Lung (tissue), 12 donors: Measurements from ENCODE around the gene COLEC12. TPM values are rescaled to one million over a fixed set of nuclear protein-coding genes. Genes with fewer than 3 reads are reported as not detected.

Experiments used
- ATAC-seq: fragments of 200-7000 bp; cut with Tn5 transposase; one replicate; pipeline ENCODE4 v1.9.1; 2020; ENCODE audit warnings: moderate number of reproducible peaks; ENCODE audit not compliant: insufficient read depth, low FRiP score
- DNase-seq, 3 donors: peaks; one replicate each; pipeline ENCODE4 v3.0.0-alpha.2; 2013 to 2017
- H3K27ac ChIP-seq, 2 donors: one replicate each; pipeline ENCODE4 v1.5.1; 2013; ENCODE audit warnings: mild to moderate bottlenecking in 2 of 2, moderate library complexity in 2 of 2, control low read depth in 1 of 2, inconsistent platforms in 1 of 2, low read depth in 1 of 2, low read length in 1 of 2
- H3K27me3 ChIP-seq, 3 donors: one replicate each; pipeline ENCODE4 v1.5.1; 2013; ENCODE audit warnings: low read length in 2 of 3; ENCODE audit not compliant: control insufficient read depth in 3 of 3, insufficient read depth in 3 of 3
- H3K36me3 ChIP-seq, 4 donors: one replicate each; pipeline ENCODE4 v1.5.1; 2013; ENCODE audit warnings: low read length in 4 of 4, mild to moderate bottlenecking in 1 of 4, moderate library complexity in 1 of 4; ENCODE audit not compliant: control insufficient read depth in 4 of 4, insufficient read depth in 4 of 4
- H3K4me1 ChIP-seq, 5 donors: one replicate each; pipeline ENCODE4 v1.5.1; 2013; ENCODE audit warnings: low read length in 5 of 5, mild to moderate bottlenecking in 2 of 5, moderate library complexity in 1 of 5; ENCODE audit not compliant: control insufficient read depth in 5 of 5, insufficient read depth in 5 of 5
- H3K4me3 ChIP-seq: one replicate; pipeline ENCODE4 v1.5.1; 2013; ENCODE audit warnings: mild to moderate bottlenecking, control low read depth, moderate library complexity
- H3K9ac ChIP-seq, 2 donors: one replicate each; pipeline ENCODE4 v1.5.1; 2013; ENCODE audit warnings: low read length in 2 of 2, control low read depth in 1 of 2; ENCODE audit not compliant: insufficient read depth in 1 of 2
- H3K9me3 ChIP-seq, 4 donors: one replicate each; pipeline ENCODE4 v1.5.1; 2013; ENCODE audit warnings: low read length in 3 of 4, mild to moderate bottlenecking in 1 of 4, moderate library complexity in 1 of 4; ENCODE audit not compliant: control insufficient read depth in 4 of 4, insufficient read depth in 3 of 4
- WGBS, 2 donors: extraction: QIAGEN DNeasy Blood & Tissue Kit; methylation state at CpG; one replicate each; pipeline ENCODE4 v1.1.7; 2013; 5-methylcytosine and 5-hydroxymethylcytosine counted together
- polyA plus RNA-seq, 2 donors: library from polyadenylated mRNA; stranded (reverse); fragments of 200-250 nt; gene quantifications; one replicate each; pipeline ENCODE4 v1.2.1, GENCODE V29; 2013
- total RNA-seq, 2 donors: library from RNA; depleted of rRNA in 1 of 2; stranded (reverse); fragments of >200 nt in 1 of 2; gene quantifications; one replicate each; pipeline ENCODE4 v1.2.1, GENCODE V29; 2014 to 2021
- TF ChIP-seq, protein P1 (sequence below): IDR thresholded peaks from 2 replicates; pipeline ENCODE4 v1.5.1; 2012; ENCODE audit warnings: mild to moderate bottlenecking; ENCODE audit errors: control extremely low read depth, extremely low read depth
- donor health status: control.
- donor health status: control.
- donor health status: Bipolar disorder and iron deficiency.
- donor health status: healthy.
- donor health status: DM: yes; HTN: yes; CAD: no.

Gene COLEC12
- total and polyA plus RNA-seq, 4 donors: 10.3 to 108 (median 28.1) TPM

DNA sequence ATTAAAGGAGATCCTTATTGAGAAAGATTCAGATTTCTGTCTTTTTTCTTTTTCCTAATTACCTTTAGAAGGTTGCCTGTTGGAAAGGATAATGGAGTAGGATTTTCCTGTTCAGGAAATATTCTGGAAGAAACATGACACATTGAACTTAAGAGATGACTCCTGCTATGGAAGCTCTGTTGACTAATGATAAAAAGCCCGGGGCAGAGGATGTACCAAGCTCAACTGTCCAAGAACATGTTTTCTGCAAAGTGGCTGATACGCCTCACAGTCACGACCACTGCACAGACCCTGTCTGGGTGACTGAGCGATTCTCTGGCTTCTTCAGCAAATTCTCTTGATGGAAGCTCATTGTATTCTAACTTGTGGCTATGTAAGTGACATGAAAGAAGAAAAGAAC lies 146.5 kb downstream of the COLEC12 start:
- no peak for ATAC-seq

DNA sequence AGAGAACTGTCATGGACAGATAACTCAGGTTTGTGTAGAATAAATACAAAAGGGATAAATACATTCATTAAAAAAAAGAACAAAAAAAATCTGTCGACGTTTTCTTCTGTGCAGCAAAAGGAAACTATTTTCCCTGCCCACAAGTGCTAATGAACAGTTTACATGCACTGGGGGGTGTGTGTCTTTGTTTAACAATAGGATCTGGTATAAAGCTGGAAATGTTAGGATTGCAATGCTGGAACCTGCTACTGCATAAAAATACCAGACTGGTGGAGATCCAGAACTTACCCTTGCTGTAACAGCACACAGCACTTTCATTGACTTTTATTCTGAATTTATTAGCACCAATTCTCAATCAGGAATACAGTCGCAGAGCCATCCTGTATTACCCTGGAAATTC lies 148.1 kb downstream of the COLEC12 start:
- WGBS, 2 donors: 55 to 57% methylated on average over 3 of the region's 3 CpGs
- H3K4me1 ChIP-seq: peaks cover 0 to 44% (median 4%) of the 10 kb centered on the region in 5 donors
- no peak overlapping the region for H3K27ac ChIP-seq
- ATAC-seq: no peak
- no peak overlapping the region for H3K9ac ChIP-seq
- no peaks in the 10 kb centered on the region for H3K9me3 ChIP-seq
- H3K36me3 ChIP-seq: peaks cover 0 to 5% (median 1%) of the 10 kb centered on the region in 4 donors
- no peak overlapping the region for H3K4me3 ChIP-seq
- no peaks in the 10 kb centered on the region for H3K27me3 ChIP-seq
- no peak for DNase-seq
- TF ChIP-seq, protein P1, sequence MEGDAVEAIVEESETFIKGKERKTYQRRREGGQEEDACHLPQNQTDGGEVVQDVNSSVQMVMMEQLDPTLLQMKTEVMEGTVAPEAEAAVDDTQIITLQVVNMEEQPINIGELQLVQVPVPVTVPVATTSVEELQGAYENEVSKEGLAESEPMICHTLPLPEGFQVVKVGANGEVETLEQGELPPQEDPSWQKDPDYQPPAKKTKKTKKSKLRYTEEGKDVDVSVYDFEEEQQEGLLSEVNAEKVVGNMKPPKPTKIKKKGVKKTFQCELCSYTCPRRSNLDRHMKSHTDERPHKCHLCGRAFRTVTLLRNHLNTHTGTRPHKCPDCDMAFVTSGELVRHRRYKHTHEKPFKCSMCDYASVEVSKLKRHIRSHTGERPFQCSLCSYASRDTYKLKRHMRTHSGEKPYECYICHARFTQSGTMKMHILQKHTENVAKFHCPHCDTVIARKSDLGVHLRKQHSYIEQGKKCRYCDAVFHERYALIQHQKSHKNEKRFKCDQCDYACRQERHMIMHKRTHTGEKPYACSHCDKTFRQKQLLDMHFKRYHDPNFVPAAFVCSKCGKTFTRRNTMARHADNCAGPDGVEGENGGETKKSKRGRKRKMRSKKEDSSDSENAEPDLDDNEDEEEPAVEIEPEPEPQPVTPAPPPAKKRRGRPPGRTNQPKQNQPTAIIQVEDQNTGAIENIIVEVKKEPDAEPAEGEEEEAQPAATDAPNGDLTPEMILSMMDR: no peak

More for the DNA sequence above, 146.5 kb downstream of the COLEC12 start:
- DNase-seq: peak in 1 of 3 donors; percentile 59
- H3K4me3 ChIP-seq: no peak overlapping the region
- H3K9ac ChIP-seq: peak overlapping the region in 1 of 2 donors; percentile 73
- peaks cover 0 to 5% (median 1%) of the 10 kb centered on the region in 4 donors for H3K36me3 ChIP-seq
- H3K27ac ChIP-seq: no peak overlapping the region
- TF ChIP-seq, protein P1: no peak
- peaks cover 0 to 44% (median 4%) of the 10 kb centered on the region in 5 donors for H3K4me1 ChIP-seq
- no peaks in the 10 kb centered on the region for H3K27me3 ChIP-seq
- no peaks in the 10 kb centered on the region for H3K9me3 ChIP-seq
- 70 to 71% methylated on average over 4 of the region's 4 CpGs for WGBS, 2 donors

GRCh38 chr18:350953-351572 lies 149.4 kb downstream of the COLEC12 start:
- TF ChIP-seq, protein P1: no peak
- Histone ChIP-seq H3K4me1 (peaks cover 0 to 35% (median 4%) of the 10 kb centered on the region in 5 donors), H3K9ac (no peak overlapping the region), H3K36me3 (peaks cover 0 to 16% (median 9%) of the 10 kb centered on the region in 4 donors), H3K9me3 (peaks cover 0 to 3% (median 2%) of the 10 kb centered on the region in 4 donors), H3K4me3 (no peak overlapping the region), H3K27ac (no peak overlapping the region), H3K27me3 (no peaks in the 10 kb centered on the region)
- 82 to 89% methylated on average over 6 of the region's 6 CpGs for WGBS, 2 donors
- DNase-seq: no peak
- no peak for ATAC-seq
